Stomach smooth muscle (tissue), 2 donors: ENCODE results near the gene NLRP10.
"Not testable (repeated sequence)": the region's sequence is repeated elsewhere in the genome, so short reads cannot be mapped to it uniquely, and the experiment has no call there.

Experiments used
- H3K27ac ChIP-seq: one replicate; pipeline ENCODE4 v1.7.0; 2013; ENCODE audit warnings: mild to moderate bottlenecking, low read length, inconsistent platforms
- H3K27me3 ChIP-seq, 2 donors: one replicate each; pipeline ENCODE4 v1.7.0; 2013; ENCODE audit warnings: low read length in 2 of 2; ENCODE audit not compliant: insufficient read depth in 2 of 2, control insufficient read depth in 1 of 2
- H3K36me3 ChIP-seq, 2 donors: one replicate each; pipeline ENCODE4 v1.7.0; 2013; ENCODE audit warnings: low read length in 2 of 2; ENCODE audit not compliant: control insufficient read depth in 2 of 2, insufficient read depth in 2 of 2
- H3K4me1 ChIP-seq: one replicate; pipeline ENCODE4 v1.7.0; 2013; ENCODE audit warnings: low read length; ENCODE audit not compliant: control insufficient read depth, insufficient read depth
- H3K4me3 ChIP-seq, 2 donors: one replicate each; pipeline ENCODE4 v1.7.0; 2013; ENCODE audit warnings: low read length in 2 of 2
- H3K9ac ChIP-seq, 2 donors: one replicate each; pipeline ENCODE4 v1.7.0; 2013; ENCODE audit warnings: low read length in 2 of 2, mild to moderate bottlenecking in 1 of 2
- H3K9me3 ChIP-seq, 2 donors: one replicate each; pipeline ENCODE4 v1.7.0; 2013; ENCODE audit warnings: low read length in 2 of 2; ENCODE audit not compliant: control insufficient read depth in 2 of 2
- donor health status: healthy.
- donor health status: Pancreatic carcinoma.

NLRP10 gene

GRCh38 chr11:8002676-8003075, 37.4 kb upstream of the NLRP10 start:
- Histone ChIP-seq H3K4me3 (no peak overlapping the region), H3K27ac (no peak overlapping the region)

GRCh38 chr11:8000390-8000789, 35.1 kb upstream of the NLRP10 start:
- Histone ChIP-seq H3K9me3 (no peaks in the 10 kb centered on the region), H3K36me3 (peaks cover 27 to 29% of the 10 kb centered on the region in 2 donors), H3K27ac (no peak overlapping the region), H3K4me3 (no peak overlapping the region), H3K4me1 (no peaks in the 10 kb centered on the region), H3K9ac (no peak overlapping the region), H3K27me3 (no peaks in the 10 kb centered on the region)

More at GRCh38 chr11:8002676-8003075, 37.4 kb upstream of the NLRP10 start:
- Histone ChIP-seq H3K9me3 (no peaks in the 10 kb centered on the region), H3K36me3 (peaks cover 7 to 9% of the 10 kb centered on the region in 2 donors), H3K4me1 (no peaks in the 10 kb centered on the region), H3K9ac (no peak overlapping the region), H3K27me3 (no peaks in the 10 kb centered on the region)

GRCh38 chr11:7999795-8000194, 34.5 kb upstream of the NLRP10 start:
- Histone ChIP-seq H3K36me3 (peaks cover 33 to 35% of the 10 kb centered on the region in 2 donors), H3K9me3 (no peaks in the 10 kb centered on the region), H3K27ac (no peak overlapping the region)

DNA sequence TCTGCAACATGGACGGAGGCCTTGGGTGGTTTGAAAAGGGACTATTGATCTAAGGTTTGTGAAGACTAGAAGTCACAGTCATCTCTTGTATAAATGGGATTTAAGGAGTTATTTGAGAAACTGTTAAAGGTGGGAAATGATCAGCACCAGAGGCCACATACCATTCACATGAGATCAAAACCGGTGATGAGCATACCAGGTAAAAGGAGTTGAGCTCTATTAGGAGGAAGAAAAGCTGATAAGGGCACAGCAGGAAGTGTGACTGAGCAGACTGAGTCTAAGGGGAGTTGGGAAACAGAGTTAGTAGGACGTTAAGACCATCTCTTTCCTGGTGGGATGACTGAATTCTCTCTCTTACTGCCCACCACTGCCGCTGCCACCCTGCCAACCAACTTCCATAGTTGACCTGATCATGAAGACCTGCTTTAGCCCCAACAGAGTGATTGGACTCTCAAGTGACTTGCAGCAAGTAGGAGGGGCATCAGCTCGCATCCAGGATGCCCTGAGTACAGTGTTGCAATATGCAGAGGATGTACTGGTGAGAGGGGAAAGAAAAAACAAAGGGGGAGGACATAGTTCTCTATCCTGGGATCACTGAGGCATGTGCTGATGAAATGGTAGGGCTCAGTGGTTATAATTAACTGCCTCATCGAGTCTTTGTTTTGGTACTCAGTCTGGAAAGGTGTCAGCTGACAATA, 29.5 kb upstream of the NLRP10 start:
- no peaks in the 10 kb centered on the region for H3K27me3 ChIP-seq
- H3K9ac ChIP-seq = no peak overlapping the region
- H3K36me3 ChIP-seq = peaks cover 63 to 66% of the 10 kb centered on the region in 2 donors
- H3K9me3 ChIP-seq = no peaks in the 10 kb centered on the region
- no peaks in the 10 kb centered on the region for H3K4me1 ChIP-seq
- H3K27ac ChIP-seq = no peak overlapping the region
- H3K4me3 ChIP-seq = no peak overlapping the region

More at GRCh38 chr11:7999795-8000194, 34.5 kb upstream of the NLRP10 start:
- Histone ChIP-seq H3K4me3 (no peak overlapping the region), H3K27me3 (no peaks in the 10 kb centered on the region), H3K9ac (no peak overlapping the region), H3K4me1 (no peaks in the 10 kb centered on the region)

DNA sequence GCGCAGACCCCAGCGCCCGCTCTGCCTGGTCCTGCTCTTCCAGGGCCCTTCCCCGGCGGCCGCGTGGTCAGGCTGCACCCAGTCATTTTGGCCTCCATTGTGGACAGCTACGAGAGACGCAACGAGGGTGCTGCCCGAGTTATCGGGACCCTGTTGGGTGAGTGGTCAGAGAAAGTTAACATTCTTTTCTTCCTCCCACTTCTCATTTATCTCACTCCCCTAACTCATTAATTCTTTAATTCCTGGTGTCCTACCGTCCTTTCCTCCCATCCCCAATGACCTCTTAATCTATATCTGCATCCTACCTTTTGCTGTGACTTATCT, 22.3 kb upstream of the NLRP10 start:
- peak overlapping the region; percentile 97 to 100 for H3K4me3 ChIP-seq
- H3K9ac ChIP-seq = peak overlapping the region; percentile 78 to 90
- H3K36me3 ChIP-seq = peaks cover 10 to 13% of the 10 kb centered on the region in 2 donors
- peak overlapping the region; percentile 18 for H3K27ac ChIP-seq
- H3K4me1 ChIP-seq = peaks cover 16% of the 10 kb centered on the region
- H3K9me3 ChIP-seq, H3K27me3 ChIP-seq: not testable (repeated sequence)

DNA sequence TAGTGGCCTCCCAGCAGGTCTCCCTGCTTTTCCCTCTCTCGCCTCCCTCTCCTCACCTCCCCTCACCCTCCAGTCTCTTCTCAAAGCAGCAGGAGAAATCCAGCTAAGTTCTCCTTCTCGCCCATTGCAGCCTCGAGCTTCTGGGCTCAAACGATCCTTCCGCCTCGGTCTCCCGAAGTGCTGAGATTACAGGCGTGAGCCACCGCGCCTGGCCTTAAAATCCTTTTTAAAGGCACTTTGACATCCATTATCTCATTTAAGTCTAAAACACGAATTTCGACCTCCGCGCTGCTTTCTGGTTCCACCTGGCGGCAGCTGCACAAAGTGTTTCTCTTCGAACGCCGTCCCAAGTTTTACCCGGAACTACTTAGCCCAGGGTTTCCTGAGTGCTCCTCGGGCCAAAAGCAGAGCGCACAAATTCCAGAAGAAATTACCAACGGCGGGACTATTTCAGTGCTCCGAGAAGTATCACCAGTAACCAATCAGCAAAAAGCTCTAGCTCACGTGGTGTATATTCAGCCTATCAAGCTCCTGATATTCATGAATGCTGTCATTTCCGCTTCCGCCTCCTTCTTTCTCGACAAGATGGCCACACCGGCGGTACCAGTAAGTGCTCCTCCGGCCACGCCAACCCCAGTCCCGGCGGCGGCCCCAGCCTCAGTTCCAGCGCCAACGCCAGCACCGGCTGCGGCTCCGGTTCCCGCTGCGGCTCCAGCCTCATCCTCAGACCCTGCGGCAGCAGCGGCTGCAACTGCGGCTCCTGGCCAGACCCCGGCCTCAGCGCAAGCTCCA, 21.7 kb upstream of the NLRP10 start, which contains the start of gene EIF3F:
Gene EIF3F (plus strand): TSS at position 570 of the 792 bp plus-strand sequence. CDS start 16 bp downstream, at position 586.
- H3K4me1 ChIP-seq = peaks cover 16% of the 10 kb centered on the region
- H3K27me3 ChIP-seq = no peaks in the 10 kb centered on the region
- peak within 1 kb of the TSS; percentile 64 for H3K27ac ChIP-seq
- peaks cover 4 to 7% of the 10 kb centered on the region in 2 donors for H3K36me3 ChIP-seq
- H3K9ac ChIP-seq = peak within 1 kb of the TSS; percentile 78 to 90
- H3K4me3 ChIP-seq = peak within 1 kb of the TSS; percentile 97 to 100
- no peaks in the 10 kb centered on the region for H3K9me3 ChIP-seq

GRCh38 chr11:7983832-7984590, 18.8 kb upstream of the NLRP10 start:
- Histone ChIP-seq H3K27me3 (no peaks in the 10 kb centered on the region), H3K27ac (no peak overlapping the region), H3K9ac (no peak overlapping the region), H3K4me1 (peaks cover 14% of the 10 kb centered on the region), H3K36me3 (no peaks in the 10 kb centered on the region), H3K4me3 (no peak overlapping the region), H3K9me3 (no peaks in the 10 kb centered on the region)

DNA sequence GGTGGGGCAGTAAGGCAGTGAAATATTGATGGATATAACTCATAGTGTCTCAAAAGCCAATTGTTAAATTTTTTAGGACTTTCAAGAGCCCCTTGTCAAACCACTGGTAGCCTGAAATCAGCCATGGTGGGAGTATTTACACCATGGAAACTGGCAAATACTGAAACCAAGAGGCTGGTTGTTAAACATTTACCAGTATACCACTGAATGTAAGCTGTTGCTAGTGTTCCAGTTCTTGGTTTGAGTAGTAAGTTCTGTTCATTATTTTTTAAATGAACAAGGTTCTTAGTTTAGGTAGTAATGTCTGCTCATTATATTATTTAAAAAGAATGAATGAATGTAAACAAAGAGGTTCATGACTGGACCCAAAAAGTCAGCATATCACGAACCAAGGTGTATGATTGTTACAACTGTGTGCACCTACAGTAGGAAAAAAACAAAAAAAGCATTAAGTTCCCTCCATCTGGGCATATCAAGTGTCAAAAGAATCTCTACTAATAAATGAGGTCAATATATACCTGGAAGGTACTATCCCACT, 17.4 kb upstream of the NLRP10 start:
- Histone ChIP-seq H3K9ac (no peak overlapping the region), H3K27ac (no peak overlapping the region), H3K9me3 (no peaks in the 10 kb centered on the region), H3K4me1 (peaks cover under 1% of the 10 kb centered on the region), H3K4me3 (no peak overlapping the region), H3K27me3 (no peaks in the 10 kb centered on the region), H3K36me3 (no peaks in the 10 kb centered on the region)

DNA sequence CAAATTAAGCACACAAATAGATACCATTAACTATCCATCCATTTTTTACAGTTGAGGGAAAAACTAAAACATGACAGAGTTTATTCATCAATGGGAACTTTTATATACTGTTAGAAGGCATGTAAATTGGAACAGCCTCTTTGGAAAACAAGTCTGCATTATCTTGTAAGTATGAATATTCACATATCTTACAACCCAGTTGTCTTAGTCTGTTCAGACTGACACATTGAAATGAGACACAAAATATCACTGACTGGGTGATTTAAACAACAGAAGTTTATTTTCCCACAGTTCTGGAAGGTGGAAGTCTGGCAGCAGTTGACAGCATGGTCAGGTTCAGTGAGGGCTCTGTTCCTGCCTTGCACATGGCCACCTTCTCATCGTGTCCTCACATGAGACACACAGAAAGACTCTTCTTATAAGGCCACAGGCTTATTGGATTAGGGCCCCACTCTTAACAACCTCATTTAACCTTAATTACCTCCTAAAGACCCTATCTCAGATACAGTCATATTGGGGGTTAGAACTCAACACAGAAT, 16.4 kb upstream of the NLRP10 start:
- no peaks in the 10 kb centered on the region for H3K36me3 ChIP-seq
- H3K4me1 ChIP-seq = no peaks in the 10 kb centered on the region
- H3K9me3 ChIP-seq = no peaks in the 10 kb centered on the region
- H3K9ac ChIP-seq = no peak overlapping the region
- H3K27me3 ChIP-seq = no peaks in the 10 kb centered on the region
- no peak overlapping the region for H3K4me3 ChIP-seq
- H3K27ac ChIP-seq = no peak overlapping the region

DNA sequence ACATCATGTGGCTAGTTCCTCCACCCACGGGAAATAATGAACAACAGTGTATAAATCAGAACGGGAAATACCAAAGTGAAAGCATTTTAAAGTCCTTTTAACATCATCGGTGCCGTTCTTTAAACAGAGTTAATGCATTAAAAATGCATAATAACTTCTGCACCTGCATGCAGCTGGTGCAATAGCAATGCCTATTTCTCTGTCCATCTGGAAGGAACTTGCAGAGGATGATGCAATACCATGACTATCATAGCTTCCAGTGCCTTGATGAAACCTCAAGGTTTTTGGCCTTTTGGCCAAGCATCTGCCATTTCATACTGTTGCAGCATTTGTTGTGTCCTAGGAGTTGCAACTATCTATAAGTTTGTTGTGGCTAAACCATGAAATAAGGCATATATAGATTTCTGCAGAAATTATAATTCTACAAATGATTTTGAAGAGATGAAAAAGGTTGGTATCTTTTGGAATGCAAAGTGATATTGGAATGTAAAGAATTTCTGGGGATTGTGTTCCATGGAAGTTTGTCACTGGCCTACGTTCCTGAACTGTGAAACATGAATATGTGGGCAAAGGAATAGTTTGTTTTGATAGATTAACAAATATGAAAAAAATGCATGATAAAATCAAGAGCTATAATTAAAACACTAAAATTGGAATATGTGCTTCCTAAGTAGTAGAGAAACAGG, 12.1 kb upstream of the NLRP10 start:
- H3K4me3 ChIP-seq = no peak overlapping the region
- no peak overlapping the region for H3K9ac ChIP-seq
- H3K4me1 ChIP-seq = no peaks in the 10 kb centered on the region
- no peaks in the 10 kb centered on the region for H3K27me3 ChIP-seq
- no peak overlapping the region for H3K27ac ChIP-seq
- H3K36me3 ChIP-seq = no peaks in the 10 kb centered on the region
- no peaks in the 10 kb centered on the region for H3K9me3 ChIP-seq
